Left ventricle myocardium inferior (tissue), 1 donor: Measurements from ENCODE around the gene DNAH11. TPM values are rescaled to one million over a fixed set of nuclear protein-coding genes. Genes with fewer than 3 reads are reported as not detected.
A peak's percentile ranks its signal among the peaks of the same experiment; 100 is the strongest.

Experiments used
- DNase-seq: peaks from one replicate; pipeline ENCODE4 v3.0.0-alpha.2; 2020
- H3K27ac ChIP-seq: fragments of 200-600 bp; replicated peaks from 2 replicates; pipeline ENCODE4 v1.8.0; 2021
- H3K27me3 ChIP-seq: fragments of 200-600 bp; 2 replicates; pipeline ENCODE4 v1.8.0; 2021; ENCODE audit warnings: low read depth
- H3K36me3 ChIP-seq: fragments of 200-600 bp; 2 replicates; pipeline ENCODE4 v1.8.0; 2021
- H3K4me1 ChIP-seq: fragments of 200-600 bp; 2 replicates; pipeline ENCODE4 v1.8.0; 2021
- H3K4me3 ChIP-seq: fragments of 200-600 bp; 2 replicates; pipeline ENCODE4 v1.8.0; 2021; ENCODE audit warnings: mild to moderate bottlenecking, moderate library complexity
- H3K9me3 ChIP-seq: fragments of 200-600 bp; replicated peaks from 2 replicates; pipeline ENCODE4 v1.8.0; 2021
- CTCF ChIP-seq: fragments of 200-600 bp; IDR thresholded peaks from 2 replicates; pipeline ENCODE4 v1.8.0; 2021; ENCODE audit warnings: antibody characterized with exemption, mild to moderate bottlenecking, borderline replicate concordance
- intact Hi-C: fragments of 100-400 bp; cut with micrococcal nuclease; formaldehyde crosslinking; loops from one replicate; pipeline ENCODE4 v1.11.0; 2022
- total RNA-seq: library from RNA; stranded (reverse); fragmentation: NEBNext Ultra II Directional; extraction: Animal tissue kit (Norgen Biotek cat#: 25700); gene quantifications from one replicate; pipeline ENCODE4 v1.2.1, GENCODE V29; 2021
- donor health status: DM: no; HTN: yes; CAD: no; lungs with severe emphysema.

Gene DNAH11
- total RNA-seq, 1 donor from 2014 or later, result 0.74 TPM

GRCh38 chr7:21543528-21544302 is 876 bp downstream of the DNAH11 start:
- peaks cover 89% of the 10 kb centered on the region for H3K27me3 ChIP-seq
- intact Hi-C loops, result no loop called here

GRCh38 chr7:21544303-21544656 is 1.4 kb downstream of the DNAH11 start:
- intact Hi-C loops, result no loop called here
- no peaks in the 10 kb centered on the region for H3K36me3 ChIP-seq
- no peak overlapping the region for H3K27ac ChIP-seq
- H3K9me3 ChIP-seq, result no peaks in the 10 kb centered on the region
- H3K27me3 ChIP-seq, result peaks cover 87% of the 10 kb centered on the region
- no peak overlapping the region for H3K4me3 ChIP-seq
- peaks cover 16% of the 10 kb centered on the region for H3K4me1 ChIP-seq
- DNase-seq, result no peak
- TF ChIP-seq CTCF, result no peak

More at GRCh38 chr7:21543528-21544302, 876 bp downstream of the DNAH11 start:
- DNase-seq, result no peak
- Histone ChIP-seq H3K4me1 (peaks cover 16% of the 10 kb centered on the region), H3K4me3 (peak overlapping the region; percentile 69), H3K36me3 (no peaks in the 10 kb centered on the region), H3K9me3 (no peaks in the 10 kb centered on the region), H3K27ac (no peak overlapping the region)
- TF ChIP-seq CTCF, result no peak

GRCh38 chr7:21544715-21545114 is 1.9 kb downstream of the DNAH11 start:
- Histone ChIP-seq H3K27me3 (peaks cover 82% of the 10 kb centered on the region), H3K36me3 (no peaks in the 10 kb centered on the region), H3K4me3 (no peak overlapping the region), H3K27ac (no peak overlapping the region), H3K9me3 (no peaks in the 10 kb centered on the region), H3K4me1 (peaks cover 16% of the 10 kb centered on the region)
- no peak for TF ChIP-seq CTCF
- intact Hi-C loops, result no loop called here
- DNase-seq, result no peak

- Histone ChIP-seq H3K9me3 (no peaks in the 10 kb centered on the region), H3K27me3 (peaks cover 59% of the 10 kb centered on the region), H3K4me1 (peaks cover 16% of the 10 kb centered on the region), H3K36me3 (no peaks in the 10 kb centered on the region), H3K27ac (no peak overlapping the region), H3K4me3 (no peak overlapping the region)
- TF ChIP-seq CTCF, result no peak
- DNase-seq, result no peak
- intact Hi-C loops, result no loop called here
These were observed 4.7 kb downstream of the DNAH11 start for GRCh38 chr7:21547501-21547900.

GRCh38 chr7:21548491-21548890 is 5.7 kb downstream of the DNAH11 start:
- no peak overlapping the region for H3K27ac ChIP-seq
- DNase-seq, result no peak
- peaks cover 50% of the 10 kb centered on the region for H3K27me3 ChIP-seq
- intact Hi-C loops, result no loop called here
- no peak overlapping the region for H3K4me3 ChIP-seq
- TF ChIP-seq CTCF, result no peak
- H3K36me3 ChIP-seq, result no peaks in the 10 kb centered on the region
- H3K9me3 ChIP-seq, result no peaks in the 10 kb centered on the region
- peaks cover 6% of the 10 kb centered on the region for H3K4me1 ChIP-seq
